ENCODE data around the gene YWHAQ. TPM values are rescaled to one million over a fixed set of nuclear protein-coding genes. Genes with fewer than 3 reads are reported as not detected.

Gene YWHAQ
- total and polyA plus RNA-seq, 8 donors: 70.1 to 170 (median 152) TPM

DNA sequence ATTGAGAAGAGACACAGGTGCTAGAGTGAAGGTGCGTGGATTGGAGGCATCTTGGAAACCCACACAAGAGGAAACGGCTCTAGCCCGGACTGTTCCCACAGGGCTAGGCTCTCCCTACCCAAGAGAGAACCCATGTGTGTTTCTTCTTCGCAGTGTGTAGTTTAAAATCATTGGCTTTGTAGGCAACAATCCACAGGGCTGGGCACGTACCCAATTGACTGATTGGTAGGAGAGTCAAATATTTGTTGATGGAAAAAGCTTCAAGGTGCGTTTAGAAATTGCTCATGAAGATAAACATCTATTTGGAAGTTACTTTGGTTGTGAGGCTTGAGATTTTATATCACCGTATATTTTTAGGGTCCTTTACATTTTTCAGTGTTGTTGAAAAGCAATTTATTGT is 13.2 kb upstream of the YWHAQ start:
- Histone ChIP-seq H3K27me3 (no peaks in the 10 kb centered on the region), H3K9me3 (no peaks in the 10 kb centered on the region), H3K4me3 (no peak overlapping the region), H3K4me1 (peaks cover 0 to 13% (median 0%) of the 10 kb centered on the region in 3 donors), H3K36me3 (no peaks in the 10 kb centered on the region), H3K27ac (no peak overlapping the region)
- ATAC-seq (peak in 2 of 4 donors; percentile 29 to 46), DNase-seq (no peak), FAIRE-seq (no peak)
- no peak for TF ChIP-seq CTCF (IDR thresholded peaks at IDR 0.05)
- WGBS, 2 donors: 54 to 63% methylated on average over 7 of the region's 7 CpGs
- intact Hi-C loops (cut with DNase I): no loop called here

- FAIRE-seq (no peak), ATAC-seq (no peak), DNase-seq (no peak)
- H3K4me1 ChIP-seq: peaks cover 0 to 13% (median 0%) of the 10 kb centered on the region in 3 donors
- H3K9me3 ChIP-seq: no peaks in the 10 kb centered on the region
- H3K36me3 ChIP-seq: no peaks in the 10 kb centered on the region
- intact Hi-C loops (cut with DNase I): no loop called here
- H3K4me3 ChIP-seq: no peak overlapping the region
- 52 to 55% methylated on average over 4 of the region's 4 CpGs for WGBS, 2 donors
- TF ChIP-seq CTCF (IDR thresholded peaks at IDR 0.05): no peak
- no peak overlapping the region for H3K27ac ChIP-seq
- no peaks in the 10 kb centered on the region for H3K27me3 ChIP-seq
These were observed 10.8 kb upstream of the YWHAQ start for GRCh38 chr2:9641641-9642040.

DNA sequence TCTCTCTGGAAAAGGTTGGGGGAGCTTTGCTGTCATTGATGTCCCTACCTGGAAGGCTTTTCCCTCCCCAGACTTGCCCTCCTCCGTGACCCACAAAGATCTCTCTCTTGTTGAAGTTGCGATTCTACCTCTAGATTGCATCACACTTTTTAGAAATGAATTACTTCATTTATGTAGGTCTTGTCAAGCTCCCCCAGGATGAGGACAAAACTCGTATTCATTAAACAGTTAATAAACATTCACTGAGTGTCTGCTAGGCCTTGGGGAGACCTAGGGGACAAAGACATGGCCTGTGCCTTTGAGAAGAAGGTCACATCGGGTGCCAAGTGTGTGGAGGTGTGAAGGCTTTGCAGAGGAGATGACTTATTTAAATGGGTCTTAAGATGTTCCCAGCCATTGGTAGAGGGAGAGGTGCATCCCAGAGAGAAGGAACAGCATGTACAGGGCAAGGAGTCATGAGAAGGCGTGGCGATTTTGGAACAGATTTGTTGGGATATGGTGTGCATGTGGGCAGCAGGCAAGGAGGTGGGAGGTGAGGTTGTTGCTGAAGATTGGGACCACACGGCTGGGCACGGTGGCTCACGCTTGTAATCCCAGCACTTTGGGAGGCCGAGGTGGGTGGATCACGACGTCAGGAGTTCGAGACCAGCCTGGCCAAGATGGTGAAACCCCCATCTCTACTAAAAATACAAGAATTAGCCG is 9.8 kb upstream of the YWHAQ start:
- no peak for DNase-seq
- no peak for FAIRE-seq
- 76 to 89% methylated on average over 14 of the region's 14 CpGs for WGBS, 2 donors
- Histone ChIP-seq H3K36me3 (no peaks in the 10 kb centered on the region), H3K9me3 (no peaks in the 10 kb centered on the region), H3K27me3 (no peaks in the 10 kb centered on the region), H3K27ac (no peak overlapping the region), H3K4me1 (peaks cover 0 to 13% (median 0%) of the 10 kb centered on the region in 3 donors), H3K4me3 (no peak overlapping the region)
- intact Hi-C loops (cut with DNase I): no loop called here
- no peak for ATAC-seq
- TF ChIP-seq CTCF (IDR thresholded peaks at IDR 0.05): no peak

DNA sequence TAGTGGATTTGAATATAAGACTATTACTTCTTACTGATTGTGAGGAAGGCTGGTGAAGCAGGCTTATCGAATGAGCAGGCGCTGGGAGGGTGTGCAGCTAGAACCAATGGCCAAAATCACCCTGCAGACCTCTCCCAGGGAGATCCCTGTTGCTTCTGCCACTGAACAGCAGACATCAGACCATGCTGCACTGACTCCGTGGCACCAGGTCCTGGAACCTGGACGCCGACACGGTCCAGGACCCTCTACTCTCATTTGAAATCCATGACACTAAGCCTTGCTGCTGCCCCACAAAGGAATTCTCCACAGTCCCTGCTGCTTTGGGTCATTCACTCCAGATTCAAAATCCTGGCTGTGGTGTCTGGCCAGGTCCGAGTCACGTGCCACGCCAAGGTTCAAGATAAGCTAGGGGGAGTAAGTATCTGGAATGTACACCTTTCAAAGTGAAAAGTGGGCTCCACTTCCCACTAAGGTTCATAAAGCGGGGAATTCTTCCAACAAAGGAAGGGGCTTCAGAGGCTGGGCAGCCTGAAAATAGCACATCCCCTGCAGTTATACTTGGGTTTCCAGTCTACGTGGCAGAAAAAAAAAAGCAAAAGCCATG is 9.0 kb upstream of the YWHAQ start:
- TF ChIP-seq CTCF (IDR thresholded peaks at IDR 0.05): no peak
- ATAC-seq (no peak), FAIRE-seq (no peak), DNase-seq (no peak)
- H3K4me1 ChIP-seq: peaks cover 0 to 9% (median 0%) of the 10 kb centered on the region in 3 donors
- 79 to 85% methylated on average over 11 of the region's 11 CpGs for WGBS, 2 donors
- H3K9me3 ChIP-seq: no peaks in the 10 kb centered on the region
- H3K4me3 ChIP-seq: no peak overlapping the region
- intact Hi-C loops (cut with DNase I): no loop called here
- H3K27ac ChIP-seq: no peak overlapping the region
- H3K36me3 ChIP-seq: no peaks in the 10 kb centered on the region
- no peaks in the 10 kb centered on the region for H3K27me3 ChIP-seq

DNA sequence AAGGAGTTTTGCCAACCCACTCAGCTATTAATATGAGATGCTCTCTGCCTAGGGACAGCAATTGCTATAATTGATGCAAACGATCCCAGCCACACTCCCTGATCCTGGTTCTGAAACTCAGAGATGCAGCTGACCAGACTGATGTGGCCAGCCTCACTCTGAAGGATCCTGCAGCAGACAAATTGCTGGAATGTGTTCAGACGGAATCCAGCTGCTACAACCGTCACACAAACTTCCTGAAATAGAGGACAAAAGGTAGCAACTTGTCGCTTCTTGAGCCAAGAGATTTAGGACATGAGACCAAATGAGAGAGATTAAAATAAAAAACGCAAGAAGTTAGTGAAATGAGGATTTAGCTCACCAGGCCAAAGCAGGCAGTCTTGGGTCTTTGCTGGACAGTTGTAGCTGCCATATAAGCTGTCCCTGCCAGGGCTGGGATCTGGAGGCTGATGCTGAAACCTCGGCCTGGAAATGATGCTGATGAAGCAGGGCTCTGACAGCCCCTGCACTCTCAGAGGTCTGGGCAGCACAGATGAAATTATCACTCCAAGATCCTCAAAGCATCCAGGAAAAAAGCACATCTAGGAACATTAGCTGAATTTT is 8.3 kb upstream of the YWHAQ start:
- Histone ChIP-seq H3K9me3 (no peaks in the 10 kb centered on the region), H3K27ac (no peak overlapping the region), H3K36me3 (no peaks in the 10 kb centered on the region), H3K4me3 (no peak overlapping the region), H3K27me3 (no peaks in the 10 kb centered on the region), H3K4me1 (peaks cover 0 to 3% (median 0%) of the 10 kb centered on the region in 3 donors)
- TF ChIP-seq CTCF (IDR thresholded peaks at IDR 0.05): no peak
- intact Hi-C loops (cut with DNase I): no loop called here
- DNase-seq (no peak), ATAC-seq (no peak), FAIRE-seq (no peak)
- 77 to 79% methylated on average over 6 of the region's 6 CpGs for WGBS, 2 donors

Data from pancreas (tissue), 10 donors.